Stimulated activated naive CD4-positive, alpha-beta T cell (primary cell): ENCODE measurements around the gene ITPR2.
"Not testable (repeated sequence)": the region's sequence is repeated elsewhere in the genome, so short reads cannot be mapped to it uniquely, and the experiment has no call there.

Source experiments
- DNase-seq, 6 experiments: peaks; one replicate each; lab custom pipeline; 2025; lab: John Stamatoyannopoulos, UW

The ITPR2 gene

GRCh38 chr12:26730481-26731350 is 102.3 kb downstream of the ITPR2 start:
- no peak for DNase-seq

- not testable (repeated sequence) for DNase-seq
These were observed 103.8 kb downstream of the ITPR2 start for GRCh38 chr12:26729137-26729671.

- DNase-seq = no peak
These were observed 104.6 kb downstream of the ITPR2 start for GRCh38 chr12:26728205-26729050.

GRCh38 chr12:26727482-26728204 is 105.4 kb downstream of the ITPR2 start:
- no peak for DNase-seq

- no peak for DNase-seq
These were observed 106.0 kb downstream of the ITPR2 start for GRCh38 chr12:26726956-26727355.

GRCh38 chr12:26725276-26725916 is 107.6 kb downstream of the ITPR2 start:
- DNase-seq = no peak

- DNase-seq = no peak
These were observed 108.7 kb downstream of the ITPR2 start for GRCh38 chr12:26724309-26724702.

GRCh38 chr12:26723379-26724308 is 109.3 kb downstream of the ITPR2 start:
- no peak for DNase-seq

- no peak for DNase-seq
These were observed 111.2 kb downstream of the ITPR2 start for GRCh38 chr12:26721800-26722199.

- no peak for DNase-seq
These were observed 113.1 kb downstream of the ITPR2 start for GRCh38 chr12:26719852-26720251.

- DNase-seq = no peak
These were observed 115.2 kb downstream of the ITPR2 start for GRCh38 chr12:26717757-26718156.

- DNase-seq = no peak
These were observed 117.8 kb downstream of the ITPR2 start for GRCh38 chr12:26715232-26715631.

- DNase-seq = no peak
These were observed 119.1 kb downstream of the ITPR2 start for GRCh38 chr12:26713885-26714383.

- DNase-seq = no peak
These were observed 120.1 kb downstream of the ITPR2 start for GRCh38 chr12:26712892-26713291.

- DNase-seq = no peak
These were observed 121.4 kb downstream of the ITPR2 start for GRCh38 chr12:26711569-26711968.

- no peak for DNase-seq
These were observed 121.9 kb downstream of the ITPR2 start for GRCh38 chr12:26711072-26711471.

- DNase-seq = no peak
These were observed 127.1 kb downstream of the ITPR2 start for GRCh38 chr12:26705851-26706250.

- DNase-seq = no peak
These were observed 128.1 kb downstream of the ITPR2 start for GRCh38 chr12:26704684-26705460.

GRCh38 chr12:26704214-26704613 is 128.8 kb downstream of the ITPR2 start:
- DNase-seq = no peak
